Loucy (cell line): ENCODE results near the gene PJVK.
"Not testable (repeated sequence)": the region's sequence is repeated elsewhere in the genome, so short reads cannot be mapped to it uniquely, and the experiment has no call there.

Source experiments
- H2AFZ ChIP-seq: fragments of 200-600 bp; sonication (generic); 2 replicates; pipeline ENCODE4 v1.6.0; 2016; ENCODE audit warnings: antibody characterized with exemption, mild to moderate bottlenecking, low read length, moderate library complexity
- H3F3A ChIP-seq: fragments of 200-600 bp; 2 replicates; pipeline ENCODE4 v1.6.0; 2016; ENCODE audit warnings: antibody characterized with exemption, low read depth, mild to moderate bottlenecking
- H3K27me3 ChIP-seq: fragments of 200-600 bp; sonication (generic); 2 replicates; pipeline ENCODE4 v1.6.1; 2014; ENCODE audit warnings: low read length, mild to moderate bottlenecking; ENCODE audit not compliant: insufficient read depth, poor library complexity, severe bottlenecking
- H3K36me3 ChIP-seq: fragments of 200-600 bp; sonication (generic); 2 replicates; pipeline ENCODE4 v1.6.1; 2016; ENCODE audit warnings: low read length; ENCODE audit not compliant: insufficient read depth
- H3K4me1 ChIP-seq: fragments of 200-600 bp; sonication (generic); 2 replicates; pipeline ENCODE4 v1.5.1; 2014; ENCODE audit warnings: low read length, mild to moderate bottlenecking; ENCODE audit not compliant: insufficient read depth, poor library complexity, severe bottlenecking
- H3K4me2 ChIP-seq: fragments of 200-600 bp; sonication (generic); 2 replicates; pipeline ENCODE4 v1.6.0; 2014; ENCODE audit warnings: antibody characterized with exemption, low read length, low read depth, mild to moderate bottlenecking; ENCODE audit not compliant: poor library complexity, severe bottlenecking
- H3K4me3 ChIP-seq: fragments of 200-600 bp; sonication (generic); 2 replicates; pipeline ENCODE4 v1.5.1; 2014; ENCODE audit warnings: low read length, mild to moderate bottlenecking, mixed read lengths; ENCODE audit not compliant: poor library complexity, severe bottlenecking
- H3K79me2 ChIP-seq: fragments of 200-600 bp; sonication (generic); 2 replicates; pipeline ENCODE4 v1.6.1; 2014; ENCODE audit warnings: low read length; ENCODE audit not compliant: insufficient read depth
- H3K9ac ChIP-seq: fragments of 200-600 bp; sonication (generic); 2 replicates; pipeline ENCODE4 v1.6.0; 2014; ENCODE audit warnings: mild to moderate bottlenecking, low read depth, low read length, moderate library complexity; ENCODE audit not compliant: poor library complexity, severe bottlenecking
- H3K9me2 ChIP-seq: fragments of 200-600 bp; sonication (generic); replicated peaks from 2 replicates; pipeline ENCODE4 v1.6.1; 2016; ENCODE audit warnings: low read depth, low read length, mixed read lengths
- H3K9me3 ChIP-seq: fragments of 200-600 bp; sonication (generic); 2 replicates; pipeline ENCODE4 v1.6.1; 2014; ENCODE audit warnings: mild to moderate bottlenecking, antibody characterized with exemption, low read length, low read depth; ENCODE audit not compliant: insufficient read depth
- H4K20me1 ChIP-seq: fragments of 200-600 bp; sonication (generic); 2 replicates; pipeline ENCODE4 v1.6.0; 2014; ENCODE audit warnings: antibody characterized with exemption, low read length, mild to moderate bottlenecking; ENCODE audit not compliant: insufficient read depth, poor library complexity, severe bottlenecking
- CTCF ChIP-seq: fragments of 200-600 bp; sonication (generic); conservative IDR thresholded peaks from 2 replicates; pipeline ENCODE4 v1.5.1; 2014; ENCODE audit warnings: mild to moderate bottlenecking, antibody characterized with exemption, low read length
- EZH2phosphoT487 ChIP-seq: fragments of 200-600 bp; IDR thresholded peaks from 2 replicates; pipeline ENCODE4 v1.6.1; 2018; ENCODE audit warnings: antibody characterized with exemption, mild to moderate bottlenecking, moderate library complexity, borderline replicate concordance

PJVK gene

GRCh38 chr2:178420463-178420999, 30.6 kb upstream of the PJVK start:
- peaks cover 45% of the 10 kb centered on the region for H3K4me1 ChIP-seq
- no peaks in the 10 kb centered on the region for H3K9me2 ChIP-seq
- H3K9ac ChIP-seq: no peak overlapping the region
- H3F3A ChIP-seq: no peaks in the 10 kb centered on the region; the same call in 1 of the 2 replicates
- peak overlapping the region; percentile 1 for H3K4me2 ChIP-seq
- TF ChIP-seq EZH2phosphoT487: no peak
- TF ChIP-seq CTCF: no peak
- no peaks in the 10 kb centered on the region for H3K27me3 ChIP-seq
- no peak overlapping the region for H2AFZ ChIP-seq
- no peaks in the 10 kb centered on the region for H3K36me3 ChIP-seq
- no peak overlapping the region for H3K4me3 ChIP-seq
- no peaks in the 10 kb centered on the region for H3K9me3 ChIP-seq
- H4K20me1 ChIP-seq: peaks cover 5% of the 10 kb centered on the region
- peaks cover 36% of the 10 kb centered on the region for H3K79me2 ChIP-seq

- Histone ChIP-seq H3K9me2 (no peaks in the 10 kb centered on the region), H3K9ac (no peak overlapping the region), H3F3A (no peaks in the 10 kb centered on the region; the same call in 1 of the 2 replicates), H3K4me1 (peaks cover 33% of the 10 kb centered on the region), H4K20me1 (peaks cover 5% of the 10 kb centered on the region), H3K4me2 (no peak overlapping the region), H2AFZ (no peak overlapping the region), H3K27me3 (no peaks in the 10 kb centered on the region), H3K79me2 (peaks cover 34% of the 10 kb centered on the region), H3K4me3 (no peak overlapping the region), H3K36me3 (peaks cover 11% of the 10 kb centered on the region; the same call in 1 of the 2 replicates), H3K9me3 (no peaks in the 10 kb centered on the region)
- TF ChIP-seq EZH2phosphoT487 (no peak), CTCF (no peak)
Observed at GRCh38 chr2:178422097-178422496, 29.1 kb upstream of the PJVK start.

- not testable (repeated sequence) for H3K9me2 ChIP-seq, H3K4me2 ChIP-seq, H2AFZ ChIP-seq, H3K27me3 ChIP-seq, H4K20me1 ChIP-seq, H3K9ac ChIP-seq, H3K9me3 ChIP-seq, H3F3A ChIP-seq, H3K4me3 ChIP-seq
- H3K79me2 ChIP-seq: peaks cover 25% of the 10 kb centered on the region
- peaks cover 23% of the 10 kb centered on the region; the same call in 1 of the 2 replicates for H3K36me3 ChIP-seq
- peaks cover 30% of the 10 kb centered on the region for H3K4me1 ChIP-seq
Observed at GRCh38 chr2:178423746-178424145, 27.4 kb upstream of the PJVK start.

- no peaks in the 10 kb centered on the region for H3K9me3 ChIP-seq
- no peaks in the 10 kb centered on the region for H3K9me2 ChIP-seq
- TF ChIP-seq EZH2phosphoT487 (no peak), CTCF (no peak)
- peaks cover 39% of the 10 kb centered on the region; the same call in 1 of the 2 replicates for H3K36me3 ChIP-seq
- H3K9ac ChIP-seq: no peak overlapping the region
- peaks cover 25% of the 10 kb centered on the region for H3K79me2 ChIP-seq
- H3K4me3 ChIP-seq: no peak overlapping the region
- peaks cover 16% of the 10 kb centered on the region for H3K4me1 ChIP-seq
- H3K4me2 ChIP-seq: no peak overlapping the region
- H3F3A ChIP-seq: no peaks in the 10 kb centered on the region
- H2AFZ ChIP-seq: no peak overlapping the region
- no peaks in the 10 kb centered on the region for H4K20me1 ChIP-seq
- H3K27me3 ChIP-seq: no peaks in the 10 kb centered on the region
Observed at GRCh38 chr2:178425255-178425827, 25.8 kb upstream of the PJVK start.
